Stimulated activated CD4-positive, alpha-beta T cell treated with anti-CD3 and anti-CD28 coated beads, TNF-alpha, amount 100 ng/mL, for 24 hours (primary cell): Measurements from ENCODE around the gene ALG1.
"Not testable (repeated sequence)": the region's sequence is repeated elsewhere in the genome, so short reads cannot be mapped to it uniquely, and the experiment has no call there.

Source experiments
- DNase-seq, 3 experiments: peaks; one replicate each; pipeline ENCODE4 v3.0.0-alpha.2; 2020; ENCODE audit warnings: low read depth in 3 of 3

Gene ALG1

GRCh38 chr16:5071681-5072333 is at the start of gene ALG1:
TSS of gene ALG1 (plus strand) at chr16:5071843. CDS start at chr16:5071850, 7 bp downstream.
- peak; percentile 78 to 84 (median 84) for DNase-seq

GRCh38 chr16:5022521-5022920 is 49.1 kb upstream of the ALG1 start:
- no peak for DNase-seq

GRCh38 chr16:5024632-5025031 is 47.0 kb upstream of the ALG1 start:
- DNase-seq = no peak

- no peak for DNase-seq
Observed at GRCh38 chr16:5025171-5025632, 46.4 kb upstream of the ALG1 start.

- DNase-seq = no peak
Observed at GRCh38 chr16:5026664-5027063, 45.0 kb upstream of the ALG1 start.

DNA sequence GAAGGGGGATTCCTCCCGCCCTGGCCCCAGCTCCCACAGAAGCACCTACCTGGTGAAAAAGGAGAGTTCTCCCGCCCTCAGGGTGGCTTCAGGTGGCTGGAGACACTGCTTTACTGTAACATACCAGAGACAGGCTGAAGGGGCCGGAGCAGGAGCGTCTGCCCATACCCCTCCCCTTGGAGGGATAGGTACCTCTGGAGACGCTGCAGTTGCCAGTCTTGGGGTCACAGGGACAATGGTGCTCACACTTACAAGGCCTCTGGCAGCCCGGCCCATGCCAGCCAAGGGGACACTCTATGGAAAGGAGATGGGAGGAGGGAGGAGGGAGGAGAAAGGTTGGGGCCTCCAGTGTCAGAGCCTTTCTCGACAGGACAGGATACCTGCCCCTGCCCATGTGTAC is 44.6 kb upstream of the ALG1 start:
- no peak for DNase-seq

GRCh38 chr16:5027575-5028235 is 43.9 kb upstream of the ALG1 start:
- no peak for DNase-seq

DNA sequence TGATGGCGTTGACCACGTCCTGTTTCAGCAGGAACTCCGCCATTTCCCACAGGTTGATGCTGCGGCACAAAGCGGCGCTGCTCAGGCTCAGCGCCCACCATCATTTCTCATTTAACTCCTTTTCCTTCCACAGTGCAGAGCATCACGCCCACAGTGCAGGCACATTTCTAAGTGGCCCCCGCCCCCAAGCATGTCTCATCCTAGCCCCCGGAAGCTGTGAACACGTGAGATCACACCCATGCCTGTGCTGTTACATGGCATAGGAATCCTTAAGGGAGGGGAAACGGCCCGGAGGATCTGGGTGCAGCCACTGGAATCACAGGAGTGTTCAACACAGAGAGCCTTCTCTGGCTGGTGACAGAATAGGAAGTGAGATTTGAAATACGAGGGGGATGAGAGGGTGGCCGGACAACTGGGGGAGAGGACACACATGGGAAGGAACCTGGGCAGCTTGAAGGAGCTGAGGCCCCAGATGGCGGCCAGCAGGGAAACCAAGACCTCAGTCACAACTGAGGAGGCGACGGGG is 42.6 kb upstream of the ALG1 start:
- DNase-seq = no peak

- no peak for DNase-seq
Observed at GRCh38 chr16:5030251-5030870, 41.3 kb upstream of the ALG1 start.

GRCh38 chr16:5031601-5032000 is 40.0 kb upstream of the ALG1 start:
- no peak for DNase-seq

DNA sequence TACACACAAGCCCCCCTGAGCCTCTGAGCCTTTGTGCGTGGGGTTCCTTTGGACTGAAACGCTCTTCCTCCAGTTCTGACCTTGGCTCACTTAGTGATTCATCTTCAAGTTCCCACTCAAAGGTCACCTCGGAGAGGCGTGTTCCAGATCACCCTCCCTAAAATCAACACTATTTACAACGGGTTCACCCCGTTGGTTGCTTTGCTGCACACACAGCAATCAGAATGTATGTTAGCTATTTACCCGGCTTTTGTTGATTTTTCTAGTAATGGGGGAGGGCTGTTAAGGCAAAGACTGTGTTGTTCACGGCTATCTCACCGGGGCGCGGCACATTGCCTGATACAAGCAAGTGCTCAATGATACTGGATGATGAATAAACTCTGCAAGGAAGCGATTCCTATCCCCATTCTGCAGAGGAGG is 38.9 kb upstream of the ALG1 start:
- DNase-seq = no peak

- peak; percentile 75 to 80 (median 75) for DNase-seq
Observed at GRCh38 chr16:5033256-5034166, 38.1 kb upstream of the ALG1 start, which contains the start of gene NAGPA. TSS of gene NAGPA (minus strand) at chr16:5033935. CDS start at chr16:5033914, 21 bp downstream.

- no peak for DNase-seq
Observed at GRCh38 chr16:5034167-5034523, 37.5 kb upstream of the ALG1 start.

DNA sequence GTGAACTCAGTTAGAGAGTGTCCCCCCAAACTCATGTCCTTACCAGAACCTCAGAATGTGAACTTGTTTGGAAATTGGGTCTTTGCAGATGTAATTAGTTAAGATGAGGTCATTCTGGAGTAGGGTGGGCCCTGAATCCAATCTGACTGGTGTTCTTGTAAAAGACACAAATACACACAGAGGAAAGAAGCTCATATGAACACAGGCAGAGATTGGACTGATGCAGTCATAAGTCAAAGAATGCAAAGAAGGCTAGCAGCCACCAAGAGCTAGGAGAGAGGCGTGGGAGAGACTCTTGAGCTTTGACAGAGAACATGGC is 35.8 kb upstream of the ALG1 start:
- DNase-seq = no peak

GRCh38 chr16:5036228-5037156 is 35.2 kb upstream of the ALG1 start:
- no peak for DNase-seq

DNA sequence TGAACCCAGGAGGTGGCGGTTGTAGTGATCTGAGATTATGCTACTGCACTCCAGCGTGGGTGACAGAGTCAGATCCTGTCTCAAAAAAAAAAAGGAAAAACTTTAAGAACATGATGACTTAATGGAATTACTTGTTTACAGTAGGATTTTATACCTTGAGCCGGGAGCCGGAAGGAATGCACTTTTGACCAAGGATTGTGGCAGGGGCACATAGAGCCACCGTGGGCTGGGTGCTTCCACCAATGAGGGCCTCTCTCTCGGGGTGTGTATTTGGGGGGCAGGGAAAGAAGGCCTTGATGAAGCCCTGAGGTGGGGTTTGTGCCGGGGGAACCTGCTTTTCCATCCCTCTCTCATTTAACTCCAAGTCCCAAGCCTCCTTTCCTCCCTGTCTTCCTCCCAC is 31.2 kb upstream of the ALG1 start:
- no peak for DNase-seq

DNA sequence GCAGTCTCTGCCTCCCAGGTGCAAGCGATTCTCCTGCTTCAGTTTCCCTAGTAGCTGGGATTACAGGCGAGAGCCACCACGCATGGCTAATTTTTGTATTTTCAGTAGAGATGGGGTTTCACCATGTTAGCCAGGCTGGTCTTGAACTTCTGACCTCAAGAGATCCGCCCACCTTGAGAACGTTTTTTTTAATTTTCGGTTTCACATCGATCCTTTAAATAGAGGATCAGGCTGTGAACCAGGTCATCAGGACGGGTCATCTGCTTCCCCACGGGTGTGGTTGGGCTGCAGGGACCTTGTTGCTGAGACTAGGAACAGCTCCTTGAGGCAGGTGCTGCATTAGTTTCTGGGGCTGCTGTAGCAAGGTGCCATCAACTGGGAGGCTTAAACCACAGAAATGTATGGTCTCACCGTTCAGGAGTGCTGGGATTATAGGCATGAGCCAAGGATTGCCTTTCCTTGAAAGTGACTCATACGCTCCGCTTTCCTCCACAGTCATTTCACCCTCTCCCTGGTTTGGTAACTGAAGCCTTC is 30.0 kb upstream of the ALG1 start:
- no peak for DNase-seq

- DNase-seq = no peak
Observed at GRCh38 chr16:5042574-5043171, 29.0 kb upstream of the ALG1 start.

DNA sequence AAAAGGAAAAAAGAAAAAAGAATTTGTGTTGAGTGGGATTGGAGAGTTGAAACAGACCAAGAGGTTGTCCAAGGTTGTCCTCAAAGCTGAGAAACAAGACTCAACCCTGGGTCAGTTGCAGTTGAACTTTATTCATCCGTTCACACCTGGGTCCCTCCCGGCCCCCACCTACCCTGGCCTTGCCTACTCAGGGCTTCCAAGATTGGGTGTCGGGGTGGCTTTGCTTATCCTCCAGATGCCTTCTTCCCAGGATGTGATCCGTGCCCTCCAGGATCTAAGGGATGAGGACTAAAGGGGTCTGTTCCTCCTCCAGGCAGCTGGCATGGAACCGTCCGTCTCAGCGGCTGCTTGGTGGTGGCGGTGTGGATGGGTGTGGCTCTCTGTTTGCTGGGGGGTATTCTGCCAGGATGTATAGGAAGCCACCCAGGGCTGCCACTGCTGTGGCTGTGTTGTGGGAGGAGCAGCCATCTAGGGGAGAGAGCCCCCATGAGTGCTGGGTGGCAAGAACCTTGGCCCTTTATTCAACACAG is 27.6 kb upstream of the ALG1 start:
- no peak for DNase-seq

GRCh38 chr16:5044581-5044980 is 27.1 kb upstream of the ALG1 start:
- DNase-seq = not testable (repeated sequence)
